GM12872 (cell line): Measurements from ENCODE around the gene ATP6V0D1.

ENCODE experiments used
- TF ChIP-seq, protein P1 (sequence below): IDR thresholded peaks from 3 replicates; pipeline ENCODE4 v1.5.1; 2011; ENCODE audit warnings: low read depth, mild to moderate bottlenecking, low read length, moderate library complexity; ENCODE audit not compliant: insufficient read depth

Gene ATP6V0D1

GRCh38 chr16:67400901-67401300, 80.1 kb downstream of the ATP6V0D1 start:
- TF ChIP-seq, protein P1, sequence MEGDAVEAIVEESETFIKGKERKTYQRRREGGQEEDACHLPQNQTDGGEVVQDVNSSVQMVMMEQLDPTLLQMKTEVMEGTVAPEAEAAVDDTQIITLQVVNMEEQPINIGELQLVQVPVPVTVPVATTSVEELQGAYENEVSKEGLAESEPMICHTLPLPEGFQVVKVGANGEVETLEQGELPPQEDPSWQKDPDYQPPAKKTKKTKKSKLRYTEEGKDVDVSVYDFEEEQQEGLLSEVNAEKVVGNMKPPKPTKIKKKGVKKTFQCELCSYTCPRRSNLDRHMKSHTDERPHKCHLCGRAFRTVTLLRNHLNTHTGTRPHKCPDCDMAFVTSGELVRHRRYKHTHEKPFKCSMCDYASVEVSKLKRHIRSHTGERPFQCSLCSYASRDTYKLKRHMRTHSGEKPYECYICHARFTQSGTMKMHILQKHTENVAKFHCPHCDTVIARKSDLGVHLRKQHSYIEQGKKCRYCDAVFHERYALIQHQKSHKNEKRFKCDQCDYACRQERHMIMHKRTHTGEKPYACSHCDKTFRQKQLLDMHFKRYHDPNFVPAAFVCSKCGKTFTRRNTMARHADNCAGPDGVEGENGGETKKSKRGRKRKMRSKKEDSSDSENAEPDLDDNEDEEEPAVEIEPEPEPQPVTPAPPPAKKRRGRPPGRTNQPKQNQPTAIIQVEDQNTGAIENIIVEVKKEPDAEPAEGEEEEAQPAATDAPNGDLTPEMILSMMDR, result no peak

- TF ChIP-seq, protein P1, result no peak
These were observed 80.9 kb downstream of the ATP6V0D1 start for GRCh38 chr16:67399749-67400704.

GRCh38 chr16:67399218-67399733, 81.7 kb downstream of the ATP6V0D1 start:
- TF ChIP-seq, protein P1, result peak; percentile 81

DNA sequence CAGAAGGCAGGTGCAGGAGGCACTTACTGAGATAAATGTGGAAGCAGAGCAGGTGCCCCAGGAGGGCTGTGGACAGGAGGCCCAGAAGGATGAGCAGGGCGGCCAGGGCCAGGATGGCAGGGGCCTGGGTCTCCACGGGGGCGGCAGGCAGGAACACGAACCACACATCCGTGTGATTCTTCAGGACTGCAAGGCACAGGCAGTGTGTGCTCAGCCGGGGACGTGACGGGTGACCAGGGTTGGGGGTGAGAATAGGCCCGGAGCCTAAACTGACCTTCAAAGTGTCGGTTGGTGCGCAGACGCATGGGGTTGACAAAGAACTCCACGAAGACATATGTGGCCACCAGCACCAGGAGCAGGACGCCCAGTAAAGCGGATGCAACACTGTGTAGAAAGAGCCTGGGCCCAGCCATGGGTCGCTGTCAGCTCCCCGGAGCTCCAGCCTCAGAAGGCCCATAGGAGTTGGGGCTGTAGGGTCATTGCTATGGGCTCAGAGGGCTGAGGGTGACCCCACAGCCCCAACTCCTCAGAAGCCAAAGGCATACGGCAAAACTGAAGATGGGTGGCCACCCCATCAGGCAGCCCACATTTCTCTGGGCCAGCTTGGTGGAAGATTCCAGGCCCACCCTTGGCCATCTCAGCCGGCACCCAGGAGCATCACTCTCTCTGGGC, 82.3 kb downstream of the ATP6V0D1 start:
- TF ChIP-seq, protein P1, result no peak

GRCh38 chr16:67397812-67398545, 83.0 kb downstream of the ATP6V0D1 start:
- TF ChIP-seq, protein P1, result no peak

DNA sequence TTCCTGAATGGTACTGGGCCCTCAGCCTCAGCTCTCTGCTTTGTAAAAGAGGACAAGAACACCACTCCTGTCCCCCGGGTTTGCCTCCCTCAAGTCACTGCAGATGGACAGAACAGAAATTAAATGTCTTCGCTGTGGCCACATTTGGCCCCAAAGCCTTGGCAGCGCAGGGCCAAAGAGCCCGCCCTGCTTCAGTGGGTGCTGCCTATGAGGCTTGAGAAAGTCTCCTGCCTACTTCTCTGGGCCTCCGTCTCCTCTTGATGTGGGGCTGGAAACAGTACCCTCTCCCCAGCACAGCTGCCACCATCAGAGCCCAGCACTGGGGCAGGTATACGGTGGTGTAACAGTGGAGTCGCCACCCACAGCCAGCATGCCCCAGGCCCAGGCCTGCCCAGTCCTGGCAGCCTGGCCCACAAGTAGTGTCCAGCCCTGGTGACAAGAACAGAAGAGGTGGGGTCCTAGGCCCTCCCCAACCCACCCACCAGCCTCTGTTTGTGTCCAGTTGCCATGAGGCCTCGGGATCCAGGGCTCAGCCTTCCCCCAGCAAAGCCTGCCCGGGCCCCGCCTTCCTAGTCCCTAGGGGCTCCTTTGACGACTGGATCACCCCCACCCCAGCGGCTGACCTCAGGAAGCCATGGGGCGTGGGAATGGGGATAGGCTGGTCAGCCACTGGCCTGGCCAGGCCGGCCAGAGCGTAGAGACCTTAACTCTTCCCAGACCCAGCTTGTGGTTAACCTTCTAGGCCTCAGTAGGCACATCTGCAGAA, 83.7 kb downstream of the ATP6V0D1 start:
- TF ChIP-seq, protein P1, result no peak
